ENCODE data around the gene CCDC88C.

DNA sequence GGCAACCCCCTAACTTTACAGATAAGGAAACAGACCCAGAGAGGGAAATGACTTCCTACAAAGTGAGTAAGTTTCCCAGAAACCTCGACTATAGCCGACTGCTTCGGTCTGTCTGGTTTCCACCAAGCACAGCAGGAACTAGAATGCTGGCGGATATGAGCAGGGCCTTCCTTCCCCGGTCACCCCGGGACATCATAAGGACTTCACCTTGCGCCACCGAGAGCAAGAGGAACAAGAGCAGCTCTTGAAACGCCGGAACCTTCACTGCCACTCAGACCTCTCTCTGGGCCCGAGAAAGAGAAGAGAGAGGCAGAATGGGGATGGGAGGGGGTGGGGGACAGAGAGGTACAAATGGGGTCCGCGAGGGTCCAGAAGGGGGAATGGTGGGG, 143.7 kb downstream of the CCDC88C start:
- TF ChIP-seq EZH2phosphoT487 (IDR thresholded peaks at IDR 0.05; ENCODE audit: unreplicated experiment), result no peak
- TF ChIP-seq POLR2AphosphoS5 (IDR thresholded peaks at IDR 0.05; ENCODE audit: low read depth), result no peak
- TF ChIP-seq, protein P1, sequence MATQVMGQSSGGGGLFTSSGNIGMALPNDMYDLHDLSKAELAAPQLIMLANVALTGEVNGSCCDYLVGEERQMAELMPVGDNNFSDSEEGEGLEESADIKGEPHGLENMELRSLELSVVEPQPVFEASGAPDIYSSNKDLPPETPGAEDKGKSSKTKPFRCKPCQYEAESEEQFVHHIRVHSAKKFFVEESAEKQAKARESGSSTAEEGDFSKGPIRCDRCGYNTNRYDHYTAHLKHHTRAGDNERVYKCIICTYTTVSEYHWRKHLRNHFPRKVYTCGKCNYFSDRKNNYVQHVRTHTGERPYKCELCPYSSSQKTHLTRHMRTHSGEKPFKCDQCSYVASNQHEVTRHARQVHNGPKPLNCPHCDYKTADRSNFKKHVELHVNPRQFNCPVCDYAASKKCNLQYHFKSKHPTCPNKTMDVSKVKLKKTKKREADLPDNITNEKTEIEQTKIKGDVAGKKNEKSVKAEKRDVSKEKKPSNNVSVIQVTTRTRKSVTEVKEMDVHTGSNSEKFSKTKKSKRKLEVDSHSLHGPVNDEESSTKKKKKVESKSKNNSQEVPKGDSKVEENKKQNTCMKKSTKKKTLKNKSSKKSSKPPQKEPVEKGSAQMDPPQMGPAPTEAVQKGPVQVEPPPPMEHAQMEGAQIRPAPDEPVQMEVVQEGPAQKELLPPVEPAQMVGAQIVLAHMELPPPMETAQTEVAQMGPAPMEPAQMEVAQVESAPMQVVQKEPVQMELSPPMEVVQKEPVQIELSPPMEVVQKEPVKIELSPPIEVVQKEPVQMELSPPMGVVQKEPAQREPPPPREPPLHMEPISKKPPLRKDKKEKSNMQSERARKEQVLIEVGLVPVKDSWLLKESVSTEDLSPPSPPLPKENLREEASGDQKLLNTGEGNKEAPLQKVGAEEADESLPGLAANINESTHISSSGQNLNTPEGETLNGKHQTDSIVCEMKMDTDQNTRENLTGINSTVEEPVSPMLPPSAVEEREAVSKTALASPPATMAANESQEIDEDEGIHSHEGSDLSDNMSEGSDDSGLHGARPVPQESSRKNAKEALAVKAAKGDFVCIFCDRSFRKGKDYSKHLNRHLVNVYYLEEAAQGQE (IDR thresholded peaks at IDR 0.05; ENCODE audit: unreplicated experiment), result no peak
- TF ChIP-seq CREB1 (CRISPR knock-in tag; IDR thresholded peaks at IDR 0.05; ENCODE audit: low read depth), result no peak
- TF ChIP-seq JUNB (IDR thresholded peaks at IDR 0.05; ENCODE audit: unreplicated experiment), result no peak
- TF ChIP-seq, protein P2, sequence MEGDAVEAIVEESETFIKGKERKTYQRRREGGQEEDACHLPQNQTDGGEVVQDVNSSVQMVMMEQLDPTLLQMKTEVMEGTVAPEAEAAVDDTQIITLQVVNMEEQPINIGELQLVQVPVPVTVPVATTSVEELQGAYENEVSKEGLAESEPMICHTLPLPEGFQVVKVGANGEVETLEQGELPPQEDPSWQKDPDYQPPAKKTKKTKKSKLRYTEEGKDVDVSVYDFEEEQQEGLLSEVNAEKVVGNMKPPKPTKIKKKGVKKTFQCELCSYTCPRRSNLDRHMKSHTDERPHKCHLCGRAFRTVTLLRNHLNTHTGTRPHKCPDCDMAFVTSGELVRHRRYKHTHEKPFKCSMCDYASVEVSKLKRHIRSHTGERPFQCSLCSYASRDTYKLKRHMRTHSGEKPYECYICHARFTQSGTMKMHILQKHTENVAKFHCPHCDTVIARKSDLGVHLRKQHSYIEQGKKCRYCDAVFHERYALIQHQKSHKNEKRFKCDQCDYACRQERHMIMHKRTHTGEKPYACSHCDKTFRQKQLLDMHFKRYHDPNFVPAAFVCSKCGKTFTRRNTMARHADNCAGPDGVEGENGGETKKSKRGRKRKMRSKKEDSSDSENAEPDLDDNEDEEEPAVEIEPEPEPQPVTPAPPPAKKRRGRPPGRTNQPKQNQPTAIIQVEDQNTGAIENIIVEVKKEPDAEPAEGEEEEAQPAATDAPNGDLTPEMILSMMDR (conservative IDR thresholded peaks at IDR 0.05; ENCODE audit: low read depth in 2 of 2), result no peak
- no peak for TF ChIP-seq EZH2 (IDR thresholded peaks at IDR 0.05; ENCODE audit: low read depth, unreplicated experiment)
- no peak for TF ChIP-seq ZNF114 (CRISPR knock-in tag; IDR thresholded peaks at IDR 0.05)
- no peak for TF ChIP-seq NANOG (IDR thresholded peaks at IDR 0.05; ENCODE audit: borderline replicate concordance)
- TF ChIP-seq ETS1 (IDR thresholded peaks at IDR 0.05), result no peak
- TF ChIP-seq STAT1 (IDR thresholded peaks at IDR 0.05; ENCODE audit: unreplicated experiment), result no peak
